IPS-NIHi7 (cell line): ENCODE results near the gene PTPRM.

Source experiments
- DNase-seq: peaks from one replicate; pipeline ENCODE4 v3.0.0; 2012; ENCODE audit warnings: mixed read lengths; ENCODE audit errors: extremely low spot score

PTPRM gene

GRCh38 chr18:8391068-8391467 lies 824.0 kb downstream of the PTPRM start:
- DNase-seq = no peak

- no peak for DNase-seq
These were observed 829.1 kb downstream of the PTPRM start for GRCh38 chr18:8396254-8396653.

GRCh38 chr18:8397034-8397433 lies 829.9 kb downstream of the PTPRM start:
- DNase-seq = no peak

- DNase-seq = no peak
These were observed 832.0 kb downstream of the PTPRM start for GRCh38 chr18:8399138-8399537.

GRCh38 chr18:8400193-8400752 lies 833.2 kb downstream of the PTPRM start:
- no peak for DNase-seq

- no peak for DNase-seq
These were observed 833.7 kb downstream of the PTPRM start for GRCh38 chr18:8400825-8401224.

GRCh38 chr18:8401606-8402005 lies 834.5 kb downstream of the PTPRM start:
- DNase-seq = no peak

GRCh38 chr18:8402237-8402636 lies 835.1 kb downstream of the PTPRM start:
- no peak for DNase-seq

- no peak for DNase-seq
These were observed 836.6 kb downstream of the PTPRM start for GRCh38 chr18:8403713-8404112.

- no peak for DNase-seq
These were observed 839.2 kb downstream of the PTPRM start for GRCh38 chr18:8406186-8406867.

GRCh38 chr18:8406868-8407250 lies 839.7 kb downstream of the PTPRM start:
- DNase-seq = no peak

GRCh38 chr18:8409151-8409550 lies 842.0 kb downstream of the PTPRM start:
- no peak for DNase-seq

GRCh38 chr18:8411492-8411891 lies 844.4 kb downstream of the PTPRM start:
- DNase-seq = no peak

- DNase-seq = no peak
These were observed 845.0 kb downstream of the PTPRM start for GRCh38 chr18:8412117-8412516.

- DNase-seq = no peak
These were observed 846.1 kb downstream of the PTPRM start for GRCh38 chr18:8413189-8413588.

GRCh38 chr18:8413751-8414150 lies 846.6 kb downstream of the PTPRM start:
- DNase-seq = no peak

- no peak for DNase-seq
These were observed 849.3 kb downstream of the PTPRM start for GRCh38 chr18:8416212-8417019.

- DNase-seq = no peak
These were observed 855.3 kb downstream of the PTPRM start for GRCh38 chr18:8422391-8422790.

GRCh38 chr18:8423051-8423557 lies 856.0 kb downstream of the PTPRM start:
- DNase-seq = no peak

- peak; percentile 62 for DNase-seq
These were observed 857.4 kb downstream of the PTPRM start for GRCh38 chr18:8424481-8424880.

- DNase-seq = peak; percentile 58
These were observed 858.0 kb downstream of the PTPRM start for GRCh38 chr18:8424917-8425725.

GRCh38 chr18:8426401-8426800 lies 859.3 kb downstream of the PTPRM start:
- peak; percentile 58 for DNase-seq
